Naive thymus-derived CD4-positive, alpha-beta T cell (primary cell): ENCODE data around the gene MFNG. TPM values are rescaled to one million over a fixed set of nuclear protein-coding genes. Genes with fewer than 3 reads are reported as not detected.

Experiments
- ATAC-seq: fragments of 150-1000 bp; cut with Tn5 transposase; 2 replicates; pipeline ENCODE4 v1.10.0; 2021; ENCODE audit warnings: mild to moderate bottlenecking, moderate library complexity
- CTCF ChIA-PET: fragments of 350-600 bp; sonication (Branson Sonifier 250); formaldehyde crosslinking; loops from one replicate; lab custom pipeline; 2021; ENCODE audit warnings: antibody characterized with exemption; lab: Charles Lee
- POLR2A ChIA-PET: fragments of 350-600 bp; sonication (Branson Sonifier 250); formaldehyde crosslinking; loops from one replicate; lab custom pipeline; 2021; ENCODE audit warnings: antibody characterized with exemption, inconsistent platforms; lab: Charles Lee
- DNase-seq, 9 donors: peaks; one replicate each; pipeline versions ENCODE4 v3.0.0 to v3.0.0-alpha.2; 2020 to 2022; ENCODE audit warnings: mixed read lengths in 1 of 9
- H3K27ac ChIP-seq: one replicate; pipeline ENCODE4 v1.7.0; 2013; ENCODE audit warnings: mild to moderate bottlenecking, low read depth, low read length, moderate library complexity
- H3K27me3 ChIP-seq, 2 donors: one replicate each; pipeline ENCODE4 v1.7.0; 2013; ENCODE audit warnings: low read length in 2 of 2, mild to moderate bottlenecking in 2 of 2, moderate library complexity in 2 of 2; ENCODE audit not compliant: control insufficient read depth in 2 of 2, insufficient read depth in 2 of 2
- H3K36me3 ChIP-seq, 3 experiments: 1 replicate in 2 of 3; 2 replicates in 1 of 3; pipeline ENCODE4 v1.7.0; 2013; ENCODE audit warnings: low read length in 3 of 3, mild to moderate bottlenecking in 3 of 3, moderate library complexity in 1 of 3; ENCODE audit not compliant: insufficient read depth in 3 of 3, control insufficient read depth in 2 of 3
- H3K4me1 ChIP-seq, 2 donors: one replicate each; pipeline ENCODE4 v1.7.0; 2013; ENCODE audit warnings: low read length in 2 of 2, mild to moderate bottlenecking in 2 of 2, moderate library complexity in 1 of 2; ENCODE audit not compliant: control insufficient read depth in 2 of 2, insufficient read depth in 2 of 2
- H3K4me3 ChIP-seq: 2 replicates; pipeline ENCODE4 v1.7.0; 2013; ENCODE audit warnings: mild to moderate bottlenecking, low read length
- H3K9me3 ChIP-seq, 3 experiments: 1 replicate in 2 of 3; 2 replicates in 1 of 3; pipeline ENCODE4 v1.7.0; 2013; ENCODE audit warnings: low read length in 3 of 3; ENCODE audit not compliant: control insufficient read depth in 2 of 3
- H3K27ac Mint-ChIP-seq, 9 donors: one replicate each; pipeline ENCODE4 v1.8.0; 2020 to 2022; ENCODE audit warnings: mixed read lengths in 9 of 9, mild to moderate bottlenecking in 8 of 9, moderate library complexity in 5 of 9, inconsistent platforms in 2 of 9
- H3K27me3 Mint-ChIP-seq, 5 donors: one replicate each; pipeline ENCODE4 v1.8.0; 2021 to 2022; ENCODE audit warnings: mixed read lengths in 5 of 5, mild to moderate bottlenecking in 1 of 5
- H3K36me3 Mint-ChIP-seq, 5 donors: one replicate each; pipeline ENCODE4 v1.8.0; 2020 to 2022; ENCODE audit warnings: mixed read lengths in 5 of 5, mild to moderate bottlenecking in 3 of 5, inconsistent platforms in 1 of 5
- H3K4me1 Mint-ChIP-seq, 7 donors: one replicate each; pipeline ENCODE4 v1.8.0; 2020 to 2022; ENCODE audit warnings: mixed read lengths in 7 of 7, mild to moderate bottlenecking in 3 of 7, inconsistent platforms in 1 of 7
- H3K4me3 Mint-ChIP-seq, 10 donors: one replicate each; pipeline ENCODE4 v1.8.0; 2020 to 2022; ENCODE audit warnings: mild to moderate bottlenecking in 10 of 10, mixed read lengths in 10 of 10, moderate library complexity in 6 of 10, inconsistent platforms in 2 of 10
- H3K9me3 Mint-ChIP-seq, 11 donors: one replicate each; pipeline ENCODE4 v1.8.0; 2020 to 2022; ENCODE audit warnings: mixed read lengths in 11 of 11, mild to moderate bottlenecking in 4 of 11, inconsistent platforms in 1 of 11, moderate library complexity in 1 of 11
- intact Hi-C, 2 donors: fragments of 100-400 bp; cut with micrococcal nuclease; formaldehyde crosslinking; loops; one replicate each; pipeline ENCODE4 v1.15.1; 2023
- polyA plus RNA-seq, 2 donors: library from polyadenylated mRNA; unstranded; fragments of 300-500 nt; fragmentation: Illumina TruSeq; gene quantifications; one replicate each; pipeline ENCODE4 v1.2.3, GENCODE V29; 2021
- total RNA-seq, 6 experiments: library from RNA in 5 of 6; stranded (reverse) in 5 of 6; gene quantifications; 1 replicate in 5 of 6; 2 replicates in 1 of 6; pipeline ENCODE4 v1.2.3 and lab custom pipeline; 2021 to 2026

MFNG gene
- total and polyA plus RNA-seq, 7 experiments from 2014 or later = 146 to 449 (median 216) TPM

GRCh38 chr22:37425800-37426705, 60.1 kb downstream of the MFNG start:
- no peaks in the 10 kb centered on the region for H3K36me3 ChIP-seq
- peaks cover 0 to 3% (median 0%) of the 10 kb centered on the region in 5 donors for H3K36me3 Mint-ChIP-seq
- H3K4me1 Mint-ChIP-seq = peaks cover 0 to 14% (median 0%) of the 10 kb centered on the region in 7 donors
- no peak overlapping the region for H3K27ac Mint-ChIP-seq
- H3K27me3 Mint-ChIP-seq = peaks cover 38 to 68% (median 45%) of the 10 kb centered on the region in 5 donors
- ChIA-PET POLR2A (no interaction called here), CTCF (interaction anchor here (0.7 to 0.8 kb wide), 3 partner anchors 23 to 93 kb away, joined by 3 read pairs; no protein-coding TSS in a partner anchor)
- peak overlapping the region in 8 of 10 donors; percentile 33 to 79 (median 66) for H3K4me3 Mint-ChIP-seq
- H3K27me3 ChIP-seq = peaks cover 12 to 14% of the 10 kb centered on the region in 2 donors
- intact Hi-C loops = loop anchor here in 1 of 2 donors (10.0 kb wide), 1 partner anchor 351 kb away; no protein-coding TSS in a partner anchor
- H3K9me3 ChIP-seq = no peaks in the 10 kb centered on the region
- H3K4me1 ChIP-seq = peaks cover 5 to 8% of the 10 kb centered on the region in 2 donors
- DNase-seq = no peak
- no peak overlapping the region for H3K4me3 ChIP-seq
- ATAC-seq = no peak
- H3K27ac ChIP-seq = no peak overlapping the region
- peaks cover 0 to 1% (median 0%) of the 10 kb centered on the region in 11 donors for H3K9me3 Mint-ChIP-seq

GRCh38 chr22:37425369-37425768, 60.8 kb downstream of the MFNG start:
- POLR2A ChIA-PET = no interaction called here
- no peak overlapping the region for H3K4me3 ChIP-seq
- no peaks in the 10 kb centered on the region for H3K36me3 ChIP-seq
- H3K27ac Mint-ChIP-seq = peak overlapping the region in 1 of 9 donors; percentile 2
- peak overlapping the region in 1 of 10 donors; percentile 79 for H3K4me3 Mint-ChIP-seq
- DNase-seq (no peak), ATAC-seq (no peak)
- H3K9me3 ChIP-seq = no peaks in the 10 kb centered on the region
- no peak overlapping the region for H3K27ac ChIP-seq
- CTCF ChIA-PET = interaction anchor here (0.8 kb wide), 1 partner anchor 23 kb away, joined by 3 read pairs; no protein-coding TSS in a partner anchor
- H3K36me3 Mint-ChIP-seq = peaks cover 0 to 1% (median 0%) of the 10 kb centered on the region in 5 donors
- intact Hi-C loops = loop anchor here in 1 of 2 donors (10.0 kb wide), 1 partner anchor 351 kb away; no protein-coding TSS in a partner anchor
- peaks cover 10 to 11% of the 10 kb centered on the region in 2 donors for H3K4me1 ChIP-seq
- no peaks in the 10 kb centered on the region for H3K9me3 Mint-ChIP-seq
- peaks cover 38 to 73% (median 45%) of the 10 kb centered on the region in 5 donors for H3K27me3 Mint-ChIP-seq
- H3K27me3 ChIP-seq = peaks cover 12 to 14% of the 10 kb centered on the region in 2 donors
- peaks cover 3 to 20% (median 4%) of the 10 kb centered on the region in 7 donors for H3K4me1 Mint-ChIP-seq

GRCh38 chr22:37423283-37423682, 62.9 kb downstream of the MFNG start:
- H3K4me1 ChIP-seq = peaks cover 8 to 12% of the 10 kb centered on the region in 2 donors
- DNase-seq (no peak), ATAC-seq (no peak)
- intact Hi-C loops = loop anchor here in 1 of 2 donors (10.0 kb wide), 1 partner anchor 348 kb away; no protein-coding TSS in a partner anchor
- CTCF ChIA-PET = no interaction called here
- no peak overlapping the region for H3K27ac Mint-ChIP-seq
- POLR2A ChIA-PET = no interaction called here
- H3K4me3 ChIP-seq = no peak overlapping the region
- H3K27me3 Mint-ChIP-seq = peaks cover 42 to 78% (median 47%) of the 10 kb centered on the region in 5 donors
- H3K27ac ChIP-seq = no peak overlapping the region
- H3K4me3 Mint-ChIP-seq = no peak overlapping the region
- H3K36me3 Mint-ChIP-seq = peaks cover 0 to 5% (median 0%) of the 10 kb centered on the region in 5 donors
- no peaks in the 10 kb centered on the region for H3K9me3 ChIP-seq
- H3K9me3 Mint-ChIP-seq = peaks cover 0 to 3% (median 0%) of the 10 kb centered on the region in 11 donors
- peaks cover 12 to 21% (median 15%) of the 10 kb centered on the region in 7 donors for H3K4me1 Mint-ChIP-seq
- H3K27me3 ChIP-seq = peaks cover 3 to 6% of the 10 kb centered on the region in 2 donors
- no peaks in the 10 kb centered on the region for H3K36me3 ChIP-seq

- ATAC-seq (no peak), DNase-seq (no peak)
- Histone ChIP-seq H3K27ac (no peak overlapping the region), H3K27me3 (peaks cover 0 to 3% of the 10 kb centered on the region in 2 donors), H3K9me3 (no peaks in the 10 kb centered on the region), H3K4me3 (no peak overlapping the region), H3K4me1 (peaks cover 5 to 6% of the 10 kb centered on the region in 2 donors), H3K36me3 (no peaks in the 10 kb centered on the region)
- Mint-ChIP-seq H3K36me3 (peaks cover 0 to 5% (median 0%) of the 10 kb centered on the region in 5 donors), H3K27ac (no peak overlapping the region), H3K4me3 (peak overlapping the region in 3 of 10 donors; percentile 30 to 97 (median 90)), H3K9me3 (peaks cover 0 to 3% (median 0%) of the 10 kb centered on the region in 11 donors), H3K4me1 (peaks cover 20 to 33% (median 24%) of the 10 kb centered on the region in 7 donors), H3K27me3 (peaks cover 48 to 81% (median 57%) of the 10 kb centered on the region in 5 donors)
- ChIA-PET CTCF (no interaction called here), POLR2A (no interaction called here)
- intact Hi-C loops = loop anchor here in 1 of 2 donors (10.0 kb wide), 1 partner anchor 347 kb away; no protein-coding TSS in a partner anchor
These were observed 64.7 kb downstream of the MFNG start for GRCh38 chr22:37421468-37421877.

GRCh38 chr22:37420686-37421467, 65.3 kb downstream of the MFNG start:
- H3K36me3 Mint-ChIP-seq = peaks cover 0 to 5% (median 0%) of the 10 kb centered on the region in 5 donors
- Histone ChIP-seq H3K4me3 (peak overlapping the region; percentile 27), H3K36me3 (no peaks in the 10 kb centered on the region), H3K9me3 (no peaks in the 10 kb centered on the region), H3K27ac (no peak overlapping the region), H3K4me1 (peaks cover 6 to 10% of the 10 kb centered on the region in 2 donors), H3K27me3 (peaks cover 0 to 3% of the 10 kb centered on the region in 2 donors)
- no peak overlapping the region for H3K27ac Mint-ChIP-seq
- peaks cover 21 to 39% (median 30%) of the 10 kb centered on the region in 7 donors for H3K4me1 Mint-ChIP-seq
- peaks cover 48 to 81% (median 61%) of the 10 kb centered on the region in 5 donors for H3K27me3 Mint-ChIP-seq
- ATAC-seq (no peak), DNase-seq (no peak)
- intact Hi-C loops = loop anchor here in 1 of 2 donors (10.0 kb wide), 1 partner anchor 346 kb away; no protein-coding TSS in a partner anchor
- H3K9me3 Mint-ChIP-seq = peaks cover 0 to 3% (median 0%) of the 10 kb centered on the region in 11 donors
- POLR2A ChIA-PET = no interaction called here
- H3K4me3 Mint-ChIP-seq = peak overlapping the region; percentile 79 to 97 (median 85)
- CTCF ChIA-PET = no interaction called here
